ENCODE results near the gene CYP27C1.

GRCh38 chr2:127174640-127175039 lies 45.5 kb downstream of the CYP27C1 start:
- no peak for TF ChIP-seq CTCF (IDR thresholded peaks at IDR 0.05)
- no peak for TF ChIP-seq EP300 (IDR thresholded peaks at IDR 0.05)
